NK-92 (cell line): ENCODE measurements around the gene ANKRD1.
"Not testable (repeated sequence)": the region's sequence is repeated elsewhere in the genome, so short reads cannot be mapped to it uniquely, and the experiment has no call there.

ENCODE experiments used
- DNase-seq: peaks from one replicate; lab custom pipeline; 2025; ENCODE audit not compliant: unreplicated experiment; lab: John Stamatoyannopoulos, UW

The ANKRD1 gene

GRCh38 chr10:90913774-90914420, 7.0 kb downstream of the ANKRD1 start:
- DNase-seq = no peak

- DNase-seq = no peak
Observed at GRCh38 chr10:90912854-90913479, 7.9 kb downstream of the ANKRD1 start.

DNA sequence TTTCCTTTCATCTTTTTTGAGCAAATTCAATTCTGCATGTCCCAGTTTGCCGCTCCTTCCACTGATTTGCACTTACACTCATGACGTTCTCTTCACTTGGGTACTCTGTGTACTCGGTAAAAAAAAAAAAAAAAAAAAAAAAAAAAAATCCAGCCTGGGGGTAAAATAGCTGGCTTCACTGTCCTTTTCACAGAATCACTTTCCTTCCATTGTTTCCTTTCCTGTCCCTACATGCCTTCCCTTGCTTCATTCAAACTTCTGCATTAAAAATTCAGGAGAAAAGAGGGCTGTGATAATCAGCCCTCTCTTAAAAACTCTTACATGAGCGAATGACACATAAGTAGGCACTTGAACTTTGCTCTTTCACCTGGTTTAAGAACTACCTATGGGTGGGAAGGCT, 8.7 kb downstream of the ANKRD1 start:
- no peak for DNase-seq

DNA sequence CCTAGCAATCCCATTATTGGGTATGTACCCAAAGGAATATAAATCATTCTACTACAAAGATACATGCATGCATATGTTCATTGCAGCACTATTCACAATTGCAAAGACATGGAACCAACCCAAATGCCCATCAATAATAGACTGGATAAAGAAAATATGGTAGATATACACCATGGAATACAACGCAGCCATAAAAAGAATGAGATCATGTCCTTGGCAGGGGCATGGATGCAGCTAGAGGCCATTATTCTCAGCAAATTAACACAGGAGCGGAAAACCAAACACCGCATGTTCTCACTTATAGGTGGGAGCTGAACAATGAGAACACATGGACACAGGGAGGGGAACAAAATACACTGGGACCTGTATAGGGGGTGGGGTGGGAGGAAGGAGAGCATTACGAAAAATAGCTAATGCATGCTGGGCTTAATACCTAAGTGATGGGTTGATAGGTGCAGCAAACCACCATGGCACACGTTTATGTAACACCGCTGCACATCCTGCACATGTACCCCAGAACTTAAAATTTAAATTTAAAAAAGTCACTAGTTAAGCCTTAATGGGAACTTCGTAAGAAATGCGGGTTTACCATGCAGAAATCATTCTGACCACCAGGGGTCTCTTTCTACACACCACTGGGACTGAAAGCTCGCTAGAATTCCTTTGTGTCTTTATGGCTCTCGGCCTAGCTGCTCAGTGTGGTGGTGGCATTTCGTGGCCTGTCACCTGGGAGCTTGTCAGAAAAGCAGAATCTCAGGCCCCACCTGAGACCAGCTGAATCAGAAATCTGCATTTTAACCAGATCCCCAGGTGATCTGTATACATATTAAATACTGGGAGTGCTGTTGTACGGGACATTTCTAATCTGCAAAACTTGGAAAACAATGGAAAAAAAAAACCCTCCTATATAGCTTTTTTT, 9.5 kb downstream of the ANKRD1 start:
- DNase-seq = no peak

- DNase-seq = no peak
Observed at GRCh38 chr10:90906596-90906995, 14.3 kb downstream of the ANKRD1 start.

DNA sequence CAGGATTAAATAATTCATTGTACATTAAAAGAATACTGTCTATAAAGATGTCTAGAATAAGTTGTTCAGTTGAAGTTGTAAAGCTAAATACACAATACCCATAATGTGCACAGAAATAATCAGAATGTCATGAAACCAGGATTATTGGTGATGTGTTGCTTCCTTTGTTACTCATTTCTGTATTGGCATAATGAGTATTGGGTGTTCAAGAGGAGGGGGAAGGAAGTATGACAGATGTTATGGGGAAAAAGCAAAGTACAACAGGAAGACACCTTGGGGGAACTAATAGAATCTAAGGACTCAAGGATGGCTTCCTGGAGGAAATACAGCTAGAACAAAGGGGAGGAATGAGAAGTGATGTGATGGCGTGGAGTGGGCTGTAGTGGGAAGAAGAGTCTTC, 15.0 kb downstream of the ANKRD1 start:
- DNase-seq = no peak

DNA sequence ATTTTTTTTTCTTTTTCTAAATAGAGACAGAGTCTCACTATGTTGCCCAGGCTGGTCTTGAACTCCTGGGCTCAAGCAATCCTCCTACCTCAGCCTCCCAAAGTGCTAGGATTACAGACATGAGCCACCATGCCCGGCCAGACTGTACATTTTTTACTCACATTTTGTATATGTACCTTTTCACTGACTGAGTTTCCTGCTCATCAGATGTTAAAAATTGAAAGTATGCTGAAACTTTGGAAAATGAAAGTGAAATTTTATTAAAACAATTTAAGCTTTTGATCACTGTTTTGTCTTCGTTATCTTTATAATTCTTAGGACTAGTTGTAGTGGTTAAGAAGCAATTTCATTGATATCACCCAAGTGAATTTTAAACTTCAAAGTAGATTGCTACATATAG, 24.0 kb downstream of the ANKRD1 start:
- DNase-seq = not testable (repeated sequence)

GRCh38 chr10:90893190-90893589, 27.7 kb downstream of the ANKRD1 start:
- DNase-seq = no peak

GRCh38 chr10:90890347-90890746, 30.5 kb downstream of the ANKRD1 start:
- no peak for DNase-seq

DNA sequence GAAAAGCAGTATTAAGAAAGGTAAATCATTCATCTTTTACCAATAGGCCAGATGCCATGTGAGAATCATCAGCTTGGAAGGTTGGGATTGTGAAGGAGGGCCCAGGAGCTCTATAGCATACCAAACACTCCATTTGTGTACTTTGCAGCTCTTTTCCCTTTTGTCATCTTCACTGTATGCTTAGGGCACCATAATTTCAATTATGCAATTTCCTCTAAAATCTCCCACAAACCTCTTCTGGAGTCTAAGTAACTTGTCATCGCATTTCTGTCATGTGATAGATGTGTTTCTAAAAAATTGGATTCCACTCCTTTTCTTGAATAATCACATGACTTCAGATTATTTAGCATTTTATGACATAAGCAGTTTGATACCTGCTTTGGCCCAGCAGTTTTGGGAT, 31.3 kb downstream of the ANKRD1 start:
- DNase-seq = no peak

- DNase-seq = no peak
Observed at GRCh38 chr10:90888387-90888786, 32.5 kb downstream of the ANKRD1 start.

GRCh38 chr10:90887555-90887954, 33.3 kb downstream of the ANKRD1 start:
- DNase-seq = no peak

GRCh38 chr10:90885176-90885575, 35.7 kb downstream of the ANKRD1 start:
- DNase-seq = no peak

GRCh38 chr10:90884431-90884830, 36.5 kb downstream of the ANKRD1 start:
- no peak for DNase-seq

GRCh38 chr10:90880059-90880719, 40.7 kb downstream of the ANKRD1 start:
- DNase-seq = not testable (repeated sequence)

GRCh38 chr10:90879062-90879461, 41.8 kb downstream of the ANKRD1 start:
- no peak for DNase-seq

- no peak for DNase-seq
Observed at GRCh38 chr10:90872648-90873020, 48.3 kb downstream of the ANKRD1 start.

- peak; percentile 37 for DNase-seq
Observed at GRCh38 chr10:90871766-90872647, 48.9 kb downstream of the ANKRD1 start, which contains the start of gene RPP30. TSS of gene RPP30 (plus strand) at chr10:90871974. CDS start at chr10:90871987, 13 bp downstream.

GRCh38 chr10:90871279-90871765, 49.6 kb downstream of the ANKRD1 start:
- no peak for DNase-seq

- DNase-seq = no peak
Observed at GRCh38 chr10:90866050-90866598, 54.8 kb downstream of the ANKRD1 start.
